Trophoblast cell (in vitro differentiated cells and primary cell): ENCODE measurements around the gene CCDC57.

Experiments
- DNase-seq, 2 donors: peaks; one replicate each; pipeline ENCODE4 v3.0.0-alpha.2; 2016
- H2AFZ ChIP-seq: 2 replicates; pipeline ENCODE4 v1.6.1; 2013; ENCODE audit warnings: low read length, moderate library complexity, mild to moderate bottlenecking; ENCODE audit not compliant: insufficient read depth, poor library complexity
- H2AK5ac ChIP-seq: 2 replicates; pipeline ENCODE4 v1.6.1; 2013; ENCODE audit warnings: mild to moderate bottlenecking, low read length
- H2BK120ac ChIP-seq: 2 replicates; pipeline ENCODE4 v1.6.1; 2013; ENCODE audit warnings: low read length, mild to moderate bottlenecking, moderate library complexity; ENCODE audit not compliant: insufficient read depth, poor library complexity
- H2BK12ac ChIP-seq: 2 replicates; pipeline ENCODE4 v1.6.1; 2013; ENCODE audit warnings: mild to moderate bottlenecking, low read length, moderate library complexity
- H2BK5ac ChIP-seq: 2 replicates; pipeline ENCODE4 v1.6.1; 2013; ENCODE audit warnings: low read length, low read depth, moderate library complexity, mild to moderate bottlenecking; ENCODE audit not compliant: poor library complexity
- H3K14ac ChIP-seq: 2 replicates; pipeline ENCODE4 v1.6.1; 2013; ENCODE audit warnings: mild to moderate bottlenecking, low read length
- H3K18ac ChIP-seq: 2 replicates; pipeline ENCODE4 v1.6.1; 2013; ENCODE audit warnings: mild to moderate bottlenecking, low read length
- H3K23ac ChIP-seq: 2 replicates; pipeline ENCODE4 v1.6.1; 2013; ENCODE audit warnings: low read length
- H3K27ac ChIP-seq: 2 replicates; pipeline ENCODE4 v1.5.1; 2013; ENCODE audit warnings: low read depth, mild to moderate bottlenecking, inconsistent platforms, low read length, moderate library complexity
- H3K27me3 ChIP-seq: 2 replicates; pipeline ENCODE4 v1.6.1; 2013; ENCODE audit warnings: inconsistent platforms, mild to moderate bottlenecking, low read length, moderate library complexity; ENCODE audit not compliant: insufficient read depth
- H3K36me3 ChIP-seq, 2 experiments: 1 replicate in 1 of 2; 2 replicates in 1 of 2; pipeline ENCODE4 v1.6.1; 2013; ENCODE audit warnings: low read length in 2 of 2, mild to moderate bottlenecking in 2 of 2, moderate library complexity in 1 of 2; ENCODE audit not compliant: insufficient read depth in 2 of 2, control insufficient read depth in 1 of 2
- H3K4ac ChIP-seq: 2 replicates; pipeline ENCODE4 v1.6.1; 2013; ENCODE audit warnings: low read depth, mild to moderate bottlenecking, low read length, moderate library complexity
- H3K4me1 ChIP-seq, 2 experiments: 1 replicate in 1 of 2; 2 replicates in 1 of 2; pipeline ENCODE4 v1.6.1; 2013; ENCODE audit warnings: low read length in 2 of 2, mild to moderate bottlenecking in 2 of 2, moderate library complexity in 1 of 2; ENCODE audit not compliant: insufficient read depth in 2 of 2, control insufficient read depth in 1 of 2
- H3K4me2 ChIP-seq: 2 replicates; pipeline ENCODE4 v1.6.1; 2013; ENCODE audit warnings: inconsistent platforms, mild to moderate bottlenecking, low read length, moderate library complexity
- H3K4me3 ChIP-seq: 2 replicates; pipeline ENCODE4 v1.5.1; 2013; ENCODE audit warnings: mild to moderate bottlenecking, low read depth, low read length, inconsistent platforms
- H3K79me1 ChIP-seq: one replicate; pipeline ENCODE4 v1.6.1; 2013; ENCODE audit warnings: low read length
- H3K79me2 ChIP-seq: 2 replicates; pipeline ENCODE4 v1.6.1; 2013; ENCODE audit warnings: low read length, mild to moderate bottlenecking; ENCODE audit not compliant: control insufficient read depth, insufficient read depth, poor library complexity
- H3K9ac ChIP-seq: 2 replicates; pipeline ENCODE4 v1.6.1; 2013; ENCODE audit warnings: mild to moderate bottlenecking, low read length
- H3K9me3 ChIP-seq: 2 replicates; pipeline ENCODE4 v1.6.1; 2013; ENCODE audit warnings: low read depth, mild to moderate bottlenecking, control low read depth, inconsistent platforms, low read length; ENCODE audit not compliant: insufficient read depth
- H4K12ac ChIP-seq: 2 replicates; pipeline ENCODE4 v1.6.1; 2013; ENCODE audit warnings: low read depth, mild to moderate bottlenecking, low read length, moderate library complexity
- H4K8ac ChIP-seq: 2 replicates; pipeline ENCODE4 v1.6.1; 2013; ENCODE audit warnings: low read depth, mild to moderate bottlenecking, low read length, moderate library complexity
- H4K91ac ChIP-seq: one replicate; pipeline ENCODE4 v1.6.1; 2013; ENCODE audit warnings: low read depth, mild to moderate bottlenecking, low read length, moderate library complexity
- WGBS: extraction: QIAGEN DNeasy Blood & Tissue Kit; methylation state at CpG from one replicate; pipeline ENCODE4 v1.1.7; 2013; ENCODE audit warnings: missing lambda C conversion rate; ENCODE audit not compliant: insufficient read length, insufficient coverage; ENCODE audit errors: extremely low coverage; 5-methylcytosine and 5-hydroxymethylcytosine counted together

The CCDC57 gene

DNA sequence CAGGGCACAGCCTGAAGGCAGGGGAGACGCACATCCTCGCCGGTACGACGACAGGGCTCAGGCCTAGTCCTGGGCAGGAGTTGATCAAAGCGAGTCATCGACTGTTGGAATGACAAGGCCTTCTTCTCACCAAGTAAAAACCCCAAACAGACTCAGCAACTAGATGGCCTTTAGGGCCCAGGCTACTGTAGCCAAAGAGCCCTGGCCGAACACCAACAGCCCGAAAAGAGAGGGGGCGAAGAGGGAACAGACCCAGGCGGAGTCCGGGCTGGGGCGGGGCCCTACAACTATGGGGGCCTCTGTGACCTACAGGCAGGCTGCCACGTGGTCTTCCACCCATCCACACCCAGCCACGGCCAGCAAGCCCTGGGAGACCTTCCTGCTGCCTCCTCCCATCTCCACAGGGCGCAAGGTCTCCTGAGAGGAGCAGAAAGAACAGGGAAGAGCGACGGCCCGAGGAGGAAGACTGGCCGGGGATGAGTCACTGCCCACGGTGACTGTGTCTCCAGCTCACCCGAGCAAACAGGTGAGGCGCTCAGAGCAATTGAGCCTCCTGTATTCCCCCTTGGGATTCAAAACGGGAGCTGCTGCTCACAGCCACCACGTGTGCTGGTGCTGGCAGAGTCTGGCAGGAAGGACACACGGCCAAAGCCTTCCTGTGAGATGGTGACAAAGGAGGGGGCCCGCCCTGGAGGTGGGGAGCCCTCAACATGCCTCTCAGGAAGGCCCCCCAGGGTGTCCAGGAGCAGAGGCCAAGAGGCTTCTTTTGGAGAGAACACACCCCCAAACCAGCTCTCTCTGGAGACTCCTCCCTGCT lies 33.9 kb upstream of the CCDC57 start:
- no peaks in the 10 kb centered on the region for H3K79me1 ChIP-seq
- no CpG with 5 or more reads among the region's 27 CpGs for WGBS
- no peak overlapping the region for H3K27ac ChIP-seq
- H2BK120ac ChIP-seq: no peak overlapping the region
- H3K14ac ChIP-seq: no peak overlapping the region
- H3K79me2 ChIP-seq: no peaks in the 10 kb centered on the region
- DNase-seq: peak in 1 of 2 donors; percentile 49
- no peaks in the 10 kb centered on the region for H3K27me3 ChIP-seq
- H3K9me3 ChIP-seq: peaks cover 1% of the 10 kb centered on the region
- no peak overlapping the region for H4K8ac ChIP-seq
- no peak overlapping the region for H3K4me2 ChIP-seq
- peaks cover 96% of the 10 kb centered on the region in 2 experiments for H3K36me3 ChIP-seq
- H3K4me3 ChIP-seq: no peak overlapping the region
- H3K4ac ChIP-seq: no peak overlapping the region
- no peak overlapping the region for H3K9ac ChIP-seq
- peaks cover 0 to 3% of the 10 kb centered on the region in 2 experiments for H3K4me1 ChIP-seq
- H3K23ac ChIP-seq: no peak overlapping the region
- H2BK5ac ChIP-seq: no peak overlapping the region
- no peak overlapping the region for H2AK5ac ChIP-seq
- H4K91ac ChIP-seq: no peak overlapping the region
- H3K18ac ChIP-seq: peak overlapping the region; percentile 27
- H2AFZ ChIP-seq: no peak overlapping the region
- no peak overlapping the region for H4K12ac ChIP-seq
- H2BK12ac ChIP-seq: no peak overlapping the region

- Histone ChIP-seq H2AK5ac (no peak overlapping the region), H3K9me3 (peaks cover 1% of the 10 kb centered on the region), H3K9ac (no peak overlapping the region), H4K12ac (no peak overlapping the region), H2BK120ac (no peak overlapping the region), H2BK12ac (no peak overlapping the region), H3K4me1 (peaks cover 0 to 3% of the 10 kb centered on the region in 2 experiments), H3K23ac (no peak overlapping the region), H3K36me3 (peaks cover 94% of the 10 kb centered on the region in 2 experiments), H2BK5ac (no peak overlapping the region), H3K27ac (no peak overlapping the region), H4K8ac (no peak overlapping the region), H3K4me2 (no peak overlapping the region), H3K14ac (no peak overlapping the region), H3K79me1 (no peaks in the 10 kb centered on the region), H3K79me2 (no peaks in the 10 kb centered on the region), H3K4ac (no peak overlapping the region), H4K91ac (no peak overlapping the region), H3K18ac (no peak overlapping the region), H3K4me3 (no peak overlapping the region), H2AFZ (no peak overlapping the region), H3K27me3 (no peaks in the 10 kb centered on the region)
- WGBS: no CpG with 5 or more reads among the region's 5 CpGs
- DNase-seq: no peak
Observed at GRCh38 chr17:82246040-82246364, 33.4 kb upstream of the CCDC57 start.

- H3K79me1 ChIP-seq: no peaks in the 10 kb centered on the region
- H4K91ac ChIP-seq: no peak overlapping the region
- no peak overlapping the region for H3K23ac ChIP-seq
- H2AK5ac ChIP-seq: no peak overlapping the region
- no peak overlapping the region for H2BK12ac ChIP-seq
- H3K18ac ChIP-seq: no peak overlapping the region
- peaks cover 0 to 3% of the 10 kb centered on the region in 2 experiments for H3K4me1 ChIP-seq
- H2BK5ac ChIP-seq: no peak overlapping the region
- H3K27me3 ChIP-seq: no peaks in the 10 kb centered on the region
- no peak overlapping the region for H4K8ac ChIP-seq
- no peaks in the 10 kb centered on the region for H3K79me2 ChIP-seq
- H3K4me3 ChIP-seq: no peak overlapping the region
- H3K36me3 ChIP-seq: peaks cover 92 to 94% of the 10 kb centered on the region in 2 experiments
- H2BK120ac ChIP-seq: no peak overlapping the region
- WGBS: no CpG with 5 or more reads among the region's 47 CpGs
- H3K4me2 ChIP-seq: no peak overlapping the region
- peak in 1 of 2 donors; percentile 23 for DNase-seq
- H3K4ac ChIP-seq: no peak overlapping the region
- no peak overlapping the region for H4K12ac ChIP-seq
- H3K27ac ChIP-seq: no peak overlapping the region
- no peak overlapping the region for H3K9ac ChIP-seq
- no peak overlapping the region for H2AFZ ChIP-seq
- peaks cover 1% of the 10 kb centered on the region for H3K9me3 ChIP-seq
- no peak overlapping the region for H3K14ac ChIP-seq
Observed at GRCh38 chr17:82245134-82246039, 32.7 kb upstream of the CCDC57 start.

DNA sequence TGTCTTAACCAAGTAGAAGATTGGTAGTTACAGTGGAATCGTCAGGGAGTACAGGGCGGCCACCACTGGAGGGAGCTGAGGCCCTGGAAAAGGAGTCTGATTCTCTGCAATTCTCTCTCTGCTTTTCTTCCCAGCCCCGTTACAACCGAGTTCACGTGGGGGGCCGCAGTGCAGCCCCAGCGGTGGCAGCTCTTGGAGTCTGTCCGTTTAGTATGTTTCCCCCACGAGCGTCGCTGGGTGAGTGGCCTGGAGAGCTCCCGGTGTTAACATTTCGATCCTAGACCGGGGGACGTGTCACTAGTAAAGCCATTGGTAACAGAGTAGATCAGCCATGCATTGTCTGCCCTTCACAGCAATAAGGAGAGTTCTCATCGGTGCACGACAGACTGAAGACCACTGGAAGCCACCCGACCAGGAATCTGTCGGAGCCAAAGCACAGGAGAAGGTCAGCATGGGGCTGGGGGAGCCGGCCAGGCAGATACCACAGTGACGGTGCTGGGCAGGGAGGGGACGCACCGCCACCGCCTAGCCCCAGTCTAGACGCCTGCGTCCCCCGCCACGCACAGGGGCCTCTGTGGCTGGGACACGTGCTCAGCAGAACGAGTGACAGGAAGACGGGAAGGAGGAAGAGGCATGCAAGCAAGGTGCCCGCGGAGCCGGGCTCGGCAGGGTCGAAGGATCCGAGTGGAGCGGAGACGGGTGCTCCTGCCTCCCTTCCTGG lies 31.9 kb upstream of the CCDC57 start:
- Histone ChIP-seq H2BK5ac (no peak overlapping the region), H3K9ac (no peak overlapping the region), H2AFZ (no peak overlapping the region), H3K79me1 (no peaks in the 10 kb centered on the region), H3K27me3 (no peaks in the 10 kb centered on the region), H4K91ac (no peak overlapping the region), H2BK12ac (no peak overlapping the region), H3K27ac (no peak overlapping the region), H3K79me2 (no peaks in the 10 kb centered on the region), H3K9me3 (peaks cover 1% of the 10 kb centered on the region), H3K4ac (no peak overlapping the region), H3K18ac (no peak overlapping the region), H3K36me3 (peaks cover 91 to 94% of the 10 kb centered on the region in 2 experiments), H4K12ac (no peak overlapping the region), H3K14ac (no peak overlapping the region), H4K8ac (no peak overlapping the region), H3K4me3 (no peak overlapping the region), H3K4me2 (no peak overlapping the region), H2AK5ac (no peak overlapping the region), H3K4me1 (peaks cover 0 to 3% of the 10 kb centered on the region in 2 experiments), H2BK120ac (no peak overlapping the region), H3K23ac (no peak overlapping the region)
- peak in 1 of 2 donors; percentile 42 for DNase-seq
- WGBS: no CpG with 5 or more reads among the region's 39 CpGs
